Hematopoietic multipotent progenitor cell treated with erythropoietin and hydrocortisone succinate and interleukin-3 and kit ligand, for 6 days (in vitro differentiated cells): Measurements from ENCODE around the gene PLAAT5.
"Not testable (repeated sequence)": the region's sequence is repeated elsewhere in the genome, so short reads cannot be mapped to it uniquely, and the experiment has no call there.

ENCODE experiments used
- DNase-seq: peaks from one replicate; pipeline ENCODE4 v3.0.0-alpha.2; 2015

Gene PLAAT5

DNA sequence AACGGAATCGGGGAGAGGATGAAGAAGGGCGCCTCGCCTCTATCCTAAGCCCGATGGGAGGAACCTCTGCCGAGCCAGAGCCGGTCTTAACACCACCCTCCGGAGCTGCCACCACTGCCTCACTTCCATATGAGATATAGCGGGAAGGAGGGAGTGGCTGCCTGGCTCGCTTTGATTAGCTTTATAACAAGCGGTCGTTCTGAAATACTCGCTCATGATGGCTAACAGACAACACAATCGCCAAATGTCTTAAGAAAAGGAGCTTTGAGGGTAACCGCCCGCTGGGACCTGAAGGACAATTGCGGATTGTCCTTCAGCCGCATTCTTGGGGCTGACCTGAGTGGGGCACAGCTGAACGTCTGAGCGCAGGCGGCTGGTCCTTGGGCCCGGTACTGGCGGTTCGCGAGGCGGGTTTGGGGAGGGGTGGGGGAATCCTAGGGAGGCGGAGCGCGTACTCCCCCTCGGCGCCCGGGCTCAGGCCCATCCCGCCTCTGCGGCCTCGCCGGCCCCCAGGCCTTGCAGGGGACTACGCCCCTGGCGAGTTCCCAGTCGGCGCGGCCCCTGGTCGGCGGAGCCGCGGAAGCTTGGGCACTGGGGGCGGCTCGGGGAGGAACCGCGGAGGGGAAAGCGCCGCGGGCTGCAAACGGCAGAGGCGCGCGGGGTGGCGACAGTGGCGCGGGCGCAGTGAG, at the start of gene PLAAT5:
Gene PLAAT5, minus strand, starts transcription at position 617 of the 689 bp plus-strand sequence. Its CDS starts 133 bp downstream, at position 484.
- DNase-seq = peak; percentile 92

GRCh38 chr11:63537293-63538101, 46.5 kb upstream of the PLAAT5 start:
- no peak for DNase-seq

- peak; percentile 46 for DNase-seq
Observed at GRCh38 chr11:63536669-63537292, 45.8 kb upstream of the PLAAT5 start, which contains the start of gene PLAAT4. Gene PLAAT4, plus strand, starts transcription at chr11:63536808. Its CDS starts 61 bp downstream, at chr11:63536869.

GRCh38 chr11:63535734-63536133, 44.8 kb upstream of the PLAAT5 start:
- no peak for DNase-seq

- no peak for DNase-seq
Observed at GRCh38 chr11:63534895-63535461, 44.0 kb upstream of the PLAAT5 start.

DNA sequence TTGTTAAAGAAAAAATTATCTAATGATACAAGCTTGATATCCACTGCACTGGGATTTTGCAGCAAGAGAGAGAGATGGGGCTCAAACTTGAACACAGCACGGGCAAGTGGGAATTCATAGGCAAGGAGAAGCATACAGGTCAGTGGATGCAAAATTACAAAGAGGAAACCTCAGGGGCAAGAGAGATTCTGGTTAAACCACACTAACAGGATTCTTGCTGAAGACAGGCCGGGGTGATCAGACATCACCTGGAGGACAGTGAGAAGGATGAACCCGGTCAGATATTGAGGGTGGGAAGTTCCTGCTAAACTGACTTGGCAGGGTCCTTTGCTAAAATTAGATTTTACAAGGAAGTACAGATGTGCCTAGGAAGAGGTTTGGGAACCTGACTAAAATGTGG, 43.1 kb upstream of the PLAAT5 start:
- no peak for DNase-seq

DNA sequence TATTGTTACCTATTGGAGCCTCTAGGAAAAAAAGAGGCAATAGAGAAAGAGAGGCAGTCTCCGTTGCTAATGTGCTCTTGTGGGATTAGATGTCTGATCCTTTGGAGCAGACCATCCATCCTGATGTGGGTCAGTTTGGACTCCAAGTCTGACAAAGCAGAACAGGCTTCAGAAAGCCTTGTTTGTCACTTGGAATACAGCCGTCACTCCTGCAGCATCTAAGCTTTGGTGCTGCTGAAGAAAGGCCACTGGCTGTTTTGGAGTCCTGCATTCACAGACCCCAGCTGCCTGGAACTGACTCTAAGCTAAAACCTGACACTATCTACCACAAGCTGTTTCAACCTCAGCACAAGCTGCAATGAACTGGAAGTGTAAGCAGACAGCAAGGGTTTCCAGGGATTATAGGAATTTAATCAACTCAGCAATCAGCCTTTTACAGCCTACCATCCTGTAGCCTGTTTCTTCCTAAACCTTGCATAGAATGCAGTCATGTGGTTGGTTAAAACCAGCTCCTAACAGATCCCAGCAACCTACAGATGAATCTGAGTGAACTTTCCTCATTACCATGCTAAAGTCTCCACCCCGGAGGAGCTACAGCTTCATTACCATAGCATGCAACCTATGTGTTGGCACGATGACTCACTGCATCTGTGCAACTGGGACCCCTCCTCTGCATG, 42.0 kb upstream of the PLAAT5 start:
- no peak for DNase-seq

DNA sequence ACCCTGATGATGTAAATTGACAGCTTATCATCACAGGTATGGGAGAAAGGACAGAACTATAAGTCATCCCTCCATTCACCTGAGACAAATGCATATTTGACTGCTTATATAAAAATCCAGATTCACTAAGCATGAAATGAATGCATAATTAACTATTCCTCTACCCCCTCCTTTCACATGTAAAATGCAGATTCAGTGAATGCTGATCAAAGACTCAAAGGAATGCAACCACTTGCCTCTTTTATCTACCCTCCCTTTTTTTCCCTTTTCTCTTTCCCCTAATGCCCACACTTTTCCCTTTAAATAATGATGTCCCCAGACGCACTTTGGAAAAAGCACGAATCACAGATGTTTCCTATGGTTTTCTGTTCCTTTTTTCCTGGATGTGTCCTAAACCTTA, 41.1 kb upstream of the PLAAT5 start:
- no peak for DNase-seq

DNA sequence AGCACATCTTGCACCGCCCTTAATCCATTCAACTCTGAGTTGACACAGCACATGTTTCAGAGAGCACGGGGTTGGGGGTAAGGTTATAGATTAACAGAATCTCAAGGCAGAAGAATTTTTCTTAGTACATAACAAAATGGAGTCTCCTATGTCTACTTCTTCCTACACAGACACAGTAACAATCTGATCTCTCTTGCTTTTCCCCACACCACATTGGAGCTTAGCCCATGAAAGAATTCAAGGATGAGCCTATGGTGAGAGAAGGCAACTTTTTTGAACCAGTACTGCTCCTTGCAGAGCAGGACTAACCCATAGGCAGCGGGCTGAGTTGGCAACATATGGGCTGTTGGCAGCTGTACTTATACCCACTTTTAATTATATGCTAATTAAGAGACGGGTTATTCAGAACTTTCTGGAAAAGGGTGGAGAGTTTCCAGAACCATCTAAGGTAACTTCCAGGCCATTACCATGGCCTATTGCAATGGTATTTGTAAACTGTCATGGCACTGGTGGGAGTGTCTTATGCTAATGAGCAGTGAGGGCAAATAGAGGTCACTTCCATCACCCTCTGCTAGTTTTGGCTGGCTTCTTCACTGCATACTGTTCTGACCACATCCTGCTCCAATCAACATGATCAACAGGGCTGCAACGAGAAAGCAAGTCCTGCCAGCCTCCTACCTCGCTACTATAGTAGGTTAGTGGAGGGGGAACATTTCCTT, 40.3 kb upstream of the PLAAT5 start:
- peak; percentile 52 for DNase-seq

GRCh38 chr11:63530021-63530420, 39.1 kb upstream of the PLAAT5 start:
- DNase-seq = no peak

DNA sequence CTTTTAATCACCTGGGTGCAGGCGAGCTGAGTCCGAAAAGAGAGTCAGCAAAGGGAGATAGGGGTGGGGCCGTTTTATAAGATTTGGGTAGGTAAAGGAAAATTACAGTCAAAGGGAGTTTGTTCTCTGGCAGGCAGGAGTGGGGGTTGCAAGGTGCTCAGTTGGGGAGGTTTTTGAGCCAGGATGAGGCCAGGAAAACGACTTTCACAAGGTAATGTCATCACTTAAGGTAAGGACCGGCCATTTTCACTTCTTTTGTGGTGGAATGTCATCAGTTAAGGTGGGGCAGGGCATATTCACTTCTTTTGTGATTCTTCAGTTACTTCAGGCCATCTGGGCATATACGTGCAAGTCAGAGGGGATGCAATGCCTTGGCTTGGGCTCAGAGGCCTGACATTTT, 38.4 kb upstream of the PLAAT5 start:
- DNase-seq = not testable (repeated sequence)

DNA sequence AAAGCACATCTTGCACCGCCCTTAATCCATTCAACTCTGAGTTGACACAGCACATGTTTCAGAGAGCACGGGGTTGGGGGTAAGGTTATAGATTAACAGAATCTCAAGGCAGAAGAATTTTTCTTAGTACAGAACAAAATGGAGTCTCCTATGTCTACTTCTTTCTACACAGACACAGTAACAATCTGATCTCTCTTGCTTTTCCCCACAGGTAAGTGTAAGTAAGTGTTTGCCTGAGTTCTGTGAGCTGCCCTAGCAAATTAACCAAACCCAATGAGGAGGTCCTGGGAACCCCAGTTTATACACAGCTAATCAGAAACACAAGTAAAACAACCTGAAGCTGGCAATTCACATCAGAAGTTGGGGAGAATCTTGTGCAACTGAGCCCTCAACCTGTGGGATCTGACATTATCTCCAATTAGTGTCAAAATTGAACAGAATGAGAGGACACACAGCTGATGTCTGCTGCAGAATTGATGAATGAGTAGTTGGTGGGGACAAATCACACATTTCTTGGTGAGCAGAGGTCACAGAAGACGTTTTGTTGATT, 37.8 kb upstream of the PLAAT5 start:
- not testable (repeated sequence) for DNase-seq

GRCh38 chr11:63528156-63528555, 37.2 kb upstream of the PLAAT5 start:
- DNase-seq = not testable (repeated sequence)

DNA sequence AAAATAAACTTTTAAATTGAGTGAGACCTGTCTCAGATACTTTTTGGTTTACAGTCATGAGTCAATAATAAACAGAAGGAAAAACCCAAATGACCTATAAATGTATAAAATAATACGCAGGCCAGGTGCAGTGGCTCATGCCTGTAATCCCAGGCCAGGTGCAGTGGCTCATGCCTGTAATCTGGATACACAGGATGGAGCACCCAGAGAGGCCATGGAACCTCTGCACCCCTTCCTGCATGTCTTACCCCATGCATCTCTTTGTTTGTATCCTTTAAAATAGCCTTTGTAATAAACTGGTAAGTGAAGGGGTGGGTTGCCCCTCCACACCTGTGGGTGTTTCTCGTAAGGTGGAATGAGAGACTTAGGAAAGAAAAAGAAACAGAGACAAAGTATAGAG, 36.7 kb upstream of the PLAAT5 start:
- no peak for DNase-seq

- no peak for DNase-seq
Observed at GRCh38 chr11:63523151-63523550, 32.2 kb upstream of the PLAAT5 start.

GRCh38 chr11:63521896-63522295, 30.9 kb upstream of the PLAAT5 start:
- DNase-seq = no peak

- DNase-seq = no peak
Observed at GRCh38 chr11:63520606-63521170, 29.7 kb upstream of the PLAAT5 start.

- peak; percentile 71 for DNase-seq
Observed at GRCh38 chr11:63518548-63518947, 27.6 kb upstream of the PLAAT5 start.

GRCh38 chr11:63517156-63517555, 26.2 kb upstream of the PLAAT5 start:
- peak; percentile 89 for DNase-seq

DNA sequence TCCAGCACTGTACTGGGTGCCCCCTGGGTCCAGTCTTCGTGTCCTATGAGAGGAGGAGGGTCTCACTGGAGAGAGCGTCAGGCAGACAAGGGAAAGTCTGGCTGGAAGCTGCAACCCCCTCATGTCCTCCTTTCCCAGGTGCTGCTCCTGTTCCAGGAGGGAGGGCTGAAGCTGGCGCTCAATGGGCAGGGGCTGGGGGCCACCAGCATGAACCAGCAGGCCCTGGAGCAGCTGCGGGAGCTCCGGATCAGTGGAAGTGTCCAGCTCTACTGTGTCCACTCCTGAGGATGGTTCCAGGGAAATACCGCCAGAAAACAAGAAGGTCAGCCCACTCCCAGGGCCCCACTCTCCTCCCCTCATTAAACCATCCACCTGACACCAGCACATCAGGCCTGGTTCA, 25.1 kb upstream of the PLAAT5 start:
- DNase-seq = no peak

DNA sequence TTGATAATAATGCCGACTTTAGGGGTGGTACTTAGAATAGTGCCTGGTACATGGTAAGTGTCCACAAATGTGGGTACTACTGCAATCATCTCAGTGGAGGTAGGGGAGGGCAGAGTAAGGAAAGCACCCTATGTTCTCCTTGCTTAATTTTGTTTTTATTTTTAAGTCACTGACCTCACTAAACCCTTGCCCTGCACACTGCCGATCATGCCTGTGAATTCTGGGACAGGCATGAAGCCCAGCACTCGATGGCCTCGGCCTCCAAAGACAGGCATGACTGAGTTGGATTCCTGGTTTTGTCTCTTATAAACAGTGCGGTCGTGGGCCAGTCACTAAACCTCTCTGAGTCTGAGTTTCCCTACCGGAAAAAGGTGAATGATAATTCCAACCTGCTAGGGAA, 21.8 kb upstream of the PLAAT5 start:
- DNase-seq = no peak
